GM19193 (cell line): ENCODE data around the gene ASB16.

Experiments
- POLR2A ChIP-seq: IDR thresholded peaks from 4 replicates; pipeline ENCODE4 v1.6.1; 2011; ENCODE audit not compliant: insufficient read depth, insufficient read length; ENCODE audit errors: extremely low read depth

ASB16 gene, protein sequence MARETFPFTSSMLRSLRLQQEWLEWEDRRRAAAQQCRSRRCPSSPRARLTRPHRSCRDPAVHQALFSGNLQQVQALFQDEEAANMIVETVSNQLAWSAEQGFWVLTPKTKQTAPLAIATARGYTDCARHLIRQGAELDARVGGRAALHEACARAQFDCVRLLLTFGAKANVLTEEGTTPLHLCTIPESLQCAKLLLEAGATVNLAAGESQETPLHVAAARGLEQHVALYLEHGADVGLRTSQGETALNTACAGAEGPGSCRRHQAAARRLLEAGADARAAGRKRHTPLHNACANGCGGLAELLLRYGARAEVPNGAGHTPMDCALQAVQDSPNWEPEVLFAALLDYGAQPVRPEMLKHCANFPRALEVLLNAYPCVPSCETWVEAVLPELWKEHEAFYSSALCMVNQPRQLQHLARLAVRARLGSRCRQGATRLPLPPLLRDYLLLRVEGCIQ

DNA sequence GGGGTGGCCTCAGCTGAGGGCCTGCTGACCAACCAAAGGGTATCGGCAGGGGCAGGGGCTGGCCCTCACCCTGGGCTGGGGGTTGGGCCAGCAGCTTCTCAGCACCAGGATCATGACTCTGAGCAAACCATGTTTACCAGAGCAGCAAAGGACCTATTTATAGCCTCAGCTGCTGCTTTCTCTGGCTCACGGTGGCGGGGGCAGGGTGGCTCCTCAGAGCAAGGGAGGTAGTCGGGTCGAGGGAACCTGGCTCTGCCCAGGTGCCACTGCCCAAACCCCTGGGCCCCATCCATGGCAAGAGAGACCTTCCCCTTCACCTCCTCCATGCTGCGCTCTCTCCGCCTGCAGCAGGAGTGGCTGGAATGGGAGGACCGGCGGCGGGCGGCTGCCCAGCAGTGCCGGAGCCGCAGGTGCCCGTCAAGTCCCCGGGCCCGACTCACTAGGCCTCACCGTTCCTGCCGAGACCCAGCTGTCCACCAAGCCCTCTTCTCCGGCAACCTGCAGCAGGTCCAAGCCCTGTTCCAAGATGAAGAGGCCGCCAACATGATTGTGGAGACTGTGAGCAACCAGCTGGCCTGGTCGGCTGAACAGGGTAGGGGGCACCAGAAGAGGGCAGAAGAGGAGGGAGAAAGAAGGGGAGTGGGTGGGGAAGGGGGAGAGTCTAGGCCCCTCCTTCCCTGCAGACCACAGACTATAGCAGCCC is at the start of gene ASB16:
Gene ASB16, plus strand, starts transcription at position 206 of the 703 bp plus-strand sequence. Its CDS starts 86 bp downstream, at position 292.
- no peak for TF ChIP-seq POLR2A

DNA sequence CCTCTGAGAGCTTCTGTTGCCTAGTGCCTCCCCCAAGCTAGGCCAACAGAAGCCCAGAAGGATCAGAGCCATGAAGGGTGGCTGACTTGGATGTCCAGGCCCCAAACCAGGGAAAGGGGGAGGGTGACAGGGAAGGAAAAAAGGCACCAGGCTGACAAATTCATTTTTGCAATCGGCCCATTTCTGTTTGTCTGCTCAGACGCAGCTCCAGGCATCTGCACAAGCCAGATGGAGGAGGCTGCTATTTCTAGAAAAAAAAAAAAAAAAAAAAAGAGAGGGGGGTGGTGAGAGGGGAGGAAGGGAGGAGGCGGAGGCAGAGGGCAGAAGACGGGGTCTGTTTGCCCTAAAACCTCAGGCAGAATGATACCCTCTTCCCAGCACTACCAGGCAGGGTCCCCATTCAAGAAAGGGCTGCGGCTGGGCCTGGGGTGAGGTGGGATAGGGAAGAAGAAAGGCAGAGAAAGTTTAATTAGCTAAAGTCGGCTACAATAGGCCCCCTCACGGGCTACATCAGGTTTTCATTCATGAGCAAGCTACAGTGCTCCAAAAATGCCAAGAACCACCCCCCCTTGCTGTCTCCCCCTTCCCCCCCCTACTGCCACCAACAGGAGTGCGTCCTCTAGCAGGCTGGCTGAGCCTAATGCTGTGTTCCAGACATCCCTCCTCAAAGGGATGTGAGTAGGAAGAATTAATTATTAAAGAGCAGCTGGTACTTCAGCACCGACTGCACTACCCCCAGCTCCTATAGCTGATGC is 49.5 kb upstream of the ASB16 start:
- TF ChIP-seq POLR2A, result no peak

DNA sequence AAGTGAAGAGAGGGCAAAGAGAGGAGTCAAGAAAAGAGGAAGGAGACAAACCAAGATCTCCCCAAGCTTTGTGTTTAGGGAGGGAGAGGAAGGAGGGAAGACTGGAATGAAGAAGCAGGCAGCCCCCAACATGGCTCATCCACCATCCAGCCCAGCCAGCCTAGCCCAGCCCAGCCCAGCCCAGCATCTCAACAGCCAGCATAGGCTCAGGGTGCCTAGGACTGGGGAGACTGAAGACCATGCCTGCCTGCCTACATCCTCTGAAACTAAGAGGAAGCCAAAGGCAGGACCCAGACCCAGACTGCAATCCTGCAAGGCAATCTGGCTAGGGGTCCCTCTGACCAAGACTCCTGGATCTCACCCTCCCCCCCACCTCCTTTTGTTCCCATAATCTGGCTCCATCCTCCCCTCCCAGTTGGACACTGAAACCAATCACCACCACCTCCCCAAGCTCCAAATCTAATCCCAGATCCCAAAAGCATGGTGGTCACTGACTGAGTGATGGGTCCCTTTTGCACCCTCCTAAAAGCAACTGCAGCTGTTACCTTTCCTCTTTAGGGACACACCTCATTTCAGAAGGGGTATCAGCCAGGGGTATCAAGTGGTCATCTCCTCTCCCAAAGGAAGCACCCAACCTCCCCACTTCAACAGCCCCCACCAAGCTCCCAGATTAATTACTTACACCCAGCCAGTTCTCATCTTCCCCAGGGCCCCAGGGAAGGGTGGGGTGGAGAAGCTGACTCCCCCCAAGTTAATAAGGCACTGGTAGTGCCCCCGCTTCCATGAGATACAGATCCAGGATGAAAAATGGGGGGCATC is 48.3 kb upstream of the ASB16 start:
- no peak for TF ChIP-seq POLR2A

DNA sequence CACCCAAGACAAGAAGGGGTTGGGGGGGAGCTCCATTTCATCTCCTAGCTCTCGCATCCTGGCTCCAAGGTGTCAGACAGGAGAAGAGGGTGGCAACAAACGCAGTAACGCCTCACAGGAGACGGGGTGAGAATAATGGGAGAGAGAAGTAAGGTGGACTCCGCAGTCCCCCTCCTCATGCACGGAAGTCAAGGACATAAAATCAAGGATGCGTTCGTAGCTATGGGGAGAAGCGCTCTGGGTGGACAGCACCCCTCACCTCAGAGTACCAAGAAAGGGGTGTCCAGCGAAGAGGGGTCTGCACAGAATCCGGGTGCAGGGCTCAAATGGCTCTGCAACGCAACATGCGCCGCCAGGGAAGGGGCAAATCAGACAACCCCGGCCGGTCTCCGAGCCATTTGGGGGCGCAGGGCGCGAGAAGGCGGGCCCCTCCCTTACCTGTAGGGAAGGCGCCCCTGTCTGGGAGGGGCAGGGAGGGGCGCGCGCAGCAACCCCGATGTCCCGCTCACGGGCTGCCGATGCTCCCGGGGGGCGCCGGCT is 47.6 kb upstream of the ASB16 start:
- no peak for TF ChIP-seq POLR2A

DNA sequence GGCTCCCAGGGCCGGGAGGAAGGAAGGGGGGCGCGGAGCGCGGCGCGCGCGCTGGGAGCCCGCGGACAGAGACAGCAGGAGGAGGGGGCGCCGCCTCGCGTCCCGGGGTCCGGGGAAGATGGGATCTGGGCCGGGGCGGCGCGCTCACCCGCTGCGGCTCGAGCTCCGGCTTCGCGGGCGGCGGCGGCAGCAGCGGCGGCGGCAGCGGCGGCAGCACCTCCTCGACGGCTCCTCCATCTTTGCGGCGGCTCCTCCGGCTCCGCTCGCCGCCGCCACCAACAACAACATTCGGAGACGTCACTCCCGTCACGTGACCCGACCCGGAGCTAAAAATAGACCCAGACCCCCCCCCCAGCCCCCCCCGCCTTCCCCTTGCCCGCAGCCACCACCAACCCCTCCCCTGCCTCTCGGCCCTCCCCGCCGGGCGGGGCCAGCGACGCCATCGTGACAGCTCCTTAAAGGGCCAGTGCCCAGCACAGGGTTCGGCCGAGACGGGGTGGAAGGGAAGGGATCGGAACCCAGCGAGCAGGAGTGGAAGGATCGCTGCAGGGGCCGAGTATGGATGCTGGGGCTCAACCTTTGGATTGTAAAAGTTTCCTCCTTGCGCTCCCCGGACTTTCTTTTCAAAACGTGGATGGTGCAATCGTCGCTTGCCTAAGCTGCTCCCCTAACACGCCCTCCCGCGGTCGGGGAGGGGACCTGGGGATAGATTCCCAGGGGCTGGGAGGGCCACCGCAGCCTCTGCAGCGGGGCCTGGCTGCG is 47.0 kb upstream of the ASB16 start, which contains the start of gene HDAC5:
Gene HDAC5, minus strand, starts transcription at position 286 of the 762 bp plus-strand sequence. CDS start 6,126 bp downstream, outside the sequence.
- peak; percentile 34 for TF ChIP-seq POLR2A

DNA sequence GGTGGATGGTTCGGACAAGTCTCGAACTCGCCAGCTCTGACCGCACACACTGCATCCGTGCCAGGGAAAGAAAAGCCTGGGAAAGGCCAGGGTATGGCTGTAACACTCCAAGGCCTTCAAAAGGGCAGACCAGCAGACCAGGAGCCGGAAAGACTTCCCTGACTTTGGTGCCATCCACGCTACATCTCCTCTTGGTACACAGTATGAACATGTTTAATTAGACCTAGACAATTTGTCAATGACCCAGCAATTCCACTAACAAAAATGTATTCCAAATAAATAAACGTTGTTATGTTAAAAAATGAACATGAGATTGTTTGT is 46.4 kb upstream of the ASB16 start:
- no peak for TF ChIP-seq POLR2A

DNA sequence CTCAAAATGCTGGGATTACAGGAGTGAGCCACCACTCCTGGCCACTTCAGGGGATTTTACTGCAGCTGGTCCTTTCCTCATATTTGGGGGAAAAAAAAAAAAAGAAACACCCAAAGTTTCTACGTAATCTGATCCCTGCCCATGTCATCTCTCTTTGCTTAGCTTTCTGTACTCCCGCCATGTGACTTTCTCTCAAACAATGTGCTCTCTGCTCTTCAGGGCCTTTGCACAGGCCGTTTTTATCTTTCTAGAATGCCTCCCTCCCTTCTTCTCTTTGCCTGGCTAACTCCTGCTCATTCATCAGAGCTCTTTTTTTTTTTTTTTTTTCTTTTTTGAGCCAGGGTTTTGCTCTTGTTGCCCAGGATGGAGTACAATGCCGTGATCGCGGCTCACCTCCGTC is 42.1 kb upstream of the ASB16 start:
- TF ChIP-seq POLR2A, result no peak

DNA sequence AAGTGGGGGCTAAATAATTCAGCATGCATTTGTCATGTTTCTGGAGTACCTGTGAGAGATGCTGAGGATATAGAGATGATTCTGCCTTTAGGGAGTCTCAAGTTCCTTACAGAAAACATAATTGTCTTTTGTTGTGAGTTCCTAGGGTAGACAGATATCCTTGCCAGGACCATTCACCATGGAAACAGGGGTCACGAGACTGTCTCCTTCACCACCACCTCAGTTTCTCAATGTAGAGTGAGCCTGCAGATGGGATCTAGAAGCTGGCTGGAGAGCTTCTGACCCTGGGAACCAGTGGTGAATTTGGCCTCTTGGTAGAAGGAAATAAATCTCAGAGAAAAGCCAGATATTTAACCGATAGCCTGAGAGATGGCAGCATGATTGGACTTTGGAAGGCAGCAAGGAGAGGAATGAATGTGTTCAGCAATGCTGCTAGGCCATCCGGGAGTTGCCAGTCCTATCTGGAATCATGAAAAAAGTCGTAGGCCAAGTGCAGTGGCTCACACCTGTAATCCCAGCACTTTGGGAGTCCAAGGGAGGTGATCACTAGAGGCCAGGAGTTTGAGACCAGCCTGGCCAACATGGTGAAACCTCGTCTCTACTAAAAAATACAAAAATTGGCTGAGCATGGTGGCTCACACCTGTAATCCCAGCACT is 39.7 kb upstream of the ASB16 start:
- no peak for TF ChIP-seq POLR2A

DNA sequence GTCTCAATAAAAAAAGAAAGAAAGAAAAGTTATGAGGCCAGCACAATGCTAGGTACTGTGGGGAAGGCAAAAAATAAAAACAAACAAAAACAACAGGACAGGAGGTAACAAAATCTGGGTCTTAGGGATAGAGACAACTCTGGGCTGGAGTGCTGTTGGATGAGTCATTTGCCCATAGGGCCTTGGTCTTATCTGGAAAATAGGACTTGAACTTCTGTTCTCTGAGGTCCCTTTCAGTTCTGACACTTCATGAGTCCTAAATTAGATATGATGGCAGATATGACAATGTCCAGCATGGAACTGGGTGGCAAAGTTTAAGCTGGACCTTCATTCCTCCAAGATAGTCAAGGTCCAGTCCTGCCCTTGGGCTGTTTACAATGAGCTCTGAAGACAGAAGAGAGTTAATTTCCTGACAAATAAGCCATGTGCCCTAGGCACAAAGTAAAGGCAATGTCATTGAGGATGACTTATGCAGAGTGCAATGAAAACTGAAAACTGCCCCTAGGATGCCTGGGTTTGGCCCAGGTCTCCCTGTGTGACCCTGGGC is 38.2 kb upstream of the ASB16 start:
- no peak for TF ChIP-seq POLR2A

DNA sequence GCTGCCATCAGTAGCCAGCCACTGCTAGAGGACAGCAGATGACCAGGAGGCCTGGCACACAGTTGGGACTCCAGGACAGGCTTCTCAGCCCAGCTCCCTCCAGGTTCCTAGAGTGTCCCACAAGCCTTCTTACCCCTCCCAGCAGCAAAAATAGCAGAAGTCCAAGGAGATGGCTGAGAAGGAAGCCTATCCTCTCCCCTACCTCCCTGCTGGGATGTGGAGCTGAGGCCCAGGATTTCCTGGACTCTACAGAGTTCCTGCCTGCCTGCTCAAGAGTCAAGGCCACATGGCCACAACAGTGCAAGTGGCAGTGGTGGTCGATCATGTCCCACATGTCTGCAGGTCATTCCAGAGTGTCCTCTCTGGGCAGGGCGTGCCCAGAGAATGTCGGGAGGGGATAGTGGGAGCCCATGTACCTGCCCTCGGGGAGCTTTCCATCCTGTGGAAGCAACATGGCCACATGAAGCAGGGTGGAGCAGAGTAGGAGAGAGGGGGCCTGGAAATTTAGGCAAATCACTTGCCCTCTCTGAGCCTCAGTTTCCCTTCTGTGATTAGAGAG is 36.5 kb upstream of the ASB16 start:
- no peak for TF ChIP-seq POLR2A

DNA sequence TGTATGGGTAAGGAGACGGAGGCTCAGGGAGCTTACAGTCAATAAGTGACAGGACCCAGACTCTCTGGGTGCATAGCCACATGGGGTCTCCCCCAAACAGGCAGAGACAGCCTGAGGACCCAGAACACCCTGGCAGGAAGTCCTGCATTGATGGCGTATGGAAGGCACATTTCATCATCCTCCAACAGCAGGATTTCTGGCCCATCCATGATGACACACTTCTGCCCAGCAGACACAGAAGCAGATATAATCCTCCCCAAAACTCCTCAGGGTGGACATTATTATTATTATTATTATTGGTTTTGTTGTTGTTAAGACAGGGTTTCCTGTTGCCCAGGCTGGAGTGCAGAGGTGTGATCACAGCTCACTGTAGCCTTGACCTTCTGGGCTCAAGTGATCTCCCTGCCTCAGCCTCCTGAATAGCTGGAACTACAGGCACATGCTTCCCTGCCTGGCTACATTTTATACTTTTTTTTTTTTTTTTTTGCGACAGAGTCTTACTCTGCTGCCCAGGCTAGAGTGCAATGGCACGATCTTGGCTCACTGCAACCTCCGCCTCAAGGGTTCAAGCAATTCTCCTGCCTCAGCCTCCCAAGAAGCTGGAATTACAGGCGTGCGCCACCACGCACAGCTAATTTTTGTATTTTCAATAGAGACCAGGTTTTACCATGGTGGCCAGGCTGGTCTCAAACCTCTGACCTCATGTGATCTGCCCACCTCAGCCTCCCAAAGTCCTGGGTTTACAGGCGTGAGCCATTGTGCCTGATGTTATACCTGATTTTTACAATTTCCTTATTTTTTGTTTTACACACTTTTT is 35.5 kb upstream of the ASB16 start:
- no peak for TF ChIP-seq POLR2A
